Endothelial cell of umbilical vein (primary cell): ENCODE measurements around the gene PRKAG2. TPM values are rescaled to one million over a fixed set of nuclear protein-coding genes. Genes with fewer than 3 reads are reported as not detected.

Experiments used
- BruUV-seq: library from RNA; stranded (reverse); fragments of 400-500 nt; replicated peaks from 2 replicates; lab custom pipeline; 2021; lab: Mats Ljungman, UMichigan
- CTCF ChIA-PET: fragments of 300-600, 350-600 bp; sonication (Branson Sonifier 250); formaldehyde crosslinking; loops from one replicate; lab custom pipeline; 2021; ENCODE audit warnings: antibody characterized with exemption, inconsistent platforms; lab: Charles Lee
- POLR2A ChIA-PET: fragments of 300-600, 350-600 bp; sonication (Branson Sonifier 250); formaldehyde crosslinking; loops from one replicate; lab custom pipeline; 2021; ENCODE audit warnings: antibody characterized with exemption, inconsistent platforms; lab: Charles Lee
- DNase-seq: peaks from one replicate; pipeline ENCODE4 v3.0.0-alpha.2; 2011; ENCODE audit warnings: low read depth, low spot score
- FAIRE-seq: peaks from 2 replicates; lab custom pipeline; 2011; peaks lifted over from hg19 to GRCh38; lab: Jason Lieb, UNC
- H2AFZ ChIP-seq: 2 replicates; pipeline ENCODE4 v1.6.0; 2012; ENCODE audit warnings: low read depth, low read length, control low read depth, inconsistent platforms
- H3K27ac ChIP-seq: 2 replicates; pipeline ENCODE4 v1.5.1; 2011; ENCODE audit warnings: low read depth, mild to moderate bottlenecking, control low read depth, low read length, moderate library complexity; ENCODE audit not compliant: insufficient read depth
- H3K27me3 ChIP-seq, 2 experiments: 2 replicates each; pipeline versions ENCODE4 v1.6.0 to v1.6.1; 2011; ENCODE audit warnings: low read length in 2 of 2, mixed read lengths in 1 of 2; ENCODE audit not compliant: control insufficient read depth in 2 of 2, insufficient read depth in 2 of 2
- H3K36me3 ChIP-seq, 2 experiments: 2 replicates in 1 of 2; 3 replicates in 1 of 2; pipeline ENCODE4 v1.5.1; 2011; ENCODE audit warnings: low read length in 2 of 2, mild to moderate bottlenecking in 1 of 2, moderate library complexity in 1 of 2; ENCODE audit not compliant: control insufficient read depth in 2 of 2, insufficient read depth in 2 of 2; ENCODE audit errors: extremely low read depth in 1 of 2
- H3K4me1 ChIP-seq: 3 replicates; pipeline ENCODE4 v1.5.1; 2011; ENCODE audit warnings: mild to moderate bottlenecking, low read length; ENCODE audit not compliant: control insufficient read depth, insufficient read depth; ENCODE audit errors: extremely low read depth
- H3K4me2 ChIP-seq: 2 replicates; pipeline ENCODE4 v1.6.1; 2011; ENCODE audit warnings: low read length, control low read depth, mixed read lengths; ENCODE audit not compliant: insufficient read depth
- H3K4me3 ChIP-seq, 3 experiments: fragments of 200-600 bp in 1 of 3; sonication (generic), shearing (Covaris generic) in 1 of 3; replicated peaks in 1 of 3; 2 replicates each; pipeline ENCODE4 v1.5.1; 2011 to 2016; ENCODE audit warnings: control low read depth in 3 of 3, low read length in 3 of 3, mild to moderate bottlenecking in 2 of 3, inconsistent platforms in 1 of 3, low read depth in 1 of 3, moderate library complexity in 1 of 3; ENCODE audit not compliant: insufficient read depth in 1 of 3
- H3K79me2 ChIP-seq: 2 replicates; pipeline ENCODE4 v1.6.0; 2012; ENCODE audit warnings: low read length, inconsistent platforms; ENCODE audit not compliant: control insufficient read depth, insufficient read depth
- H3K9ac ChIP-seq: replicated peaks from 2 replicates; pipeline ENCODE3; 2011; ENCODE audit warnings: low read length, control low read depth; ENCODE audit not compliant: insufficient read depth; ENCODE audit errors: extremely low read depth
- H3K9me1 ChIP-seq: replicated peaks from 3 replicates; pipeline ENCODE4 v1.6.0; 2011; ENCODE audit warnings: mild to moderate bottlenecking, low read length; ENCODE audit not compliant: control insufficient read depth, insufficient read depth; ENCODE audit errors: extremely low read depth
- H3K9me3 ChIP-seq: replicated peaks from 2 replicates; pipeline ENCODE4 v1.5.1; 2012; ENCODE audit warnings: low read length, inconsistent platforms; ENCODE audit not compliant: control insufficient read depth, insufficient read depth
- H4K20me1 ChIP-seq: replicated peaks from 2 replicates; pipeline ENCODE3; 2011; ENCODE audit warnings: mild to moderate bottlenecking, low read length; ENCODE audit not compliant: control insufficient read depth, insufficient read depth; ENCODE audit errors: extremely low read depth
- EZH2 ChIP-seq: IDR thresholded peaks from 2 replicates; pipeline ENCODE4 v1.6.1; 2012; ENCODE audit warnings: borderline replicate concordance, low read depth, mild to moderate bottlenecking, moderate library complexity, low read length, inconsistent platforms; ENCODE audit not compliant: severe bottlenecking
- FOS ChIP-seq: IDR thresholded peaks from 2 replicates; pipeline ENCODE4 v1.6.1; 2011; ENCODE audit warnings: mild to moderate bottlenecking, low read length, moderate library complexity, borderline replicate concordance; ENCODE audit not compliant: insufficient read depth
- GATA2 ChIP-seq: IDR thresholded peaks from 2 replicates; pipeline ENCODE4 v1.7.0; 2011; ENCODE audit warnings: low read depth, mild to moderate bottlenecking, moderate library complexity, mixed read lengths, low read length; ENCODE audit not compliant: insufficient read length, insufficient read depth
- JUN ChIP-seq: IDR thresholded peaks from 2 replicates; pipeline ENCODE4 v1.6.1; 2011; ENCODE audit warnings: borderline replicate concordance, low read depth; ENCODE audit not compliant: insufficient read length, insufficient read depth
- MYC ChIP-seq: IDR thresholded peaks from one replicate; pipeline ENCODE4 v1.6.1; 2011; ENCODE audit warnings: mild to moderate bottlenecking, low read depth, low read length
- POLR2A ChIP-seq: IDR thresholded peaks from 2 replicates; pipeline ENCODE4 v1.6.1; 2012; ENCODE audit warnings: low read depth, mild to moderate bottlenecking, control low read depth, low read length
- POLR2AphosphoS5 ChIP-seq: IDR thresholded peaks from 2 replicates; pipeline ENCODE4 v1.6.1; 2012; ENCODE audit warnings: low read depth, mild to moderate bottlenecking, control low read depth, low read length, moderate library complexity; ENCODE audit not compliant: insufficient read depth
- dilution Hi-C: fragments of 300-500 bp; cut with MboI; formaldehyde crosslinking; loops from one replicate; pipeline ENCODE4 v1.15.0; 2019; ENCODE audit warnings: low sequenced_read_pairs; ENCODE audit not compliant: extremely low pct_ligation_motif_present
- intact Hi-C: fragments of 100-400 bp; cut with micrococcal nuclease; formaldehyde crosslinking; loops from one replicate; pipeline ENCODE4 v1.10.0; 2022
- polyA plus RNA-seq, 4 experiments: library from polyadenylated mRNA; depleted of rRNA in 3 of 4; stranded (reverse) in 3 of 4; unstranded in 1 of 4; fragments of >200 nt; gene quantifications; 2 replicates each; pipeline versions ENCODE4 v1.2.1 to v1.2.3, GENCODE V29; 2011 to 2012; ENCODE audit warnings: missing spikeins in 1 of 4
- total RNA-seq: library from RNA; stranded (reverse); gene quantifications from 2 replicates; pipeline ENCODE4 v1.2.3, GENCODE V29; 2021
- TF ChIP-seq, protein P1 (sequence below): IDR thresholded peaks from 2 replicates; pipeline ENCODE4 v1.6.1; 2011; ENCODE audit not compliant: insufficient read depth, insufficient read length
- TF ChIP-seq, protein P2 (sequence below), 2 donors: IDR thresholded peaks; 1 replicate in 1 of 2; 2 replicates in 1 of 2; pipeline ENCODE4 v1.5.1; 2011; ENCODE audit warnings: low read length in 2 of 2, mild to moderate bottlenecking in 2 of 2, moderate library complexity in 2 of 2, control low read depth in 1 of 2, inconsistent platforms in 1 of 2, low read depth in 1 of 2; ENCODE audit not compliant: insufficient read depth in 1 of 2; ENCODE audit errors: extremely low read depth in 1 of 2

Gene PRKAG2
- total and polyA plus RNA-seq, 2 donors (not counting 3 experiments of a cell fraction or from before 2014, with no cell fraction given) = 19.3 to 51.5 TPM

DNA sequence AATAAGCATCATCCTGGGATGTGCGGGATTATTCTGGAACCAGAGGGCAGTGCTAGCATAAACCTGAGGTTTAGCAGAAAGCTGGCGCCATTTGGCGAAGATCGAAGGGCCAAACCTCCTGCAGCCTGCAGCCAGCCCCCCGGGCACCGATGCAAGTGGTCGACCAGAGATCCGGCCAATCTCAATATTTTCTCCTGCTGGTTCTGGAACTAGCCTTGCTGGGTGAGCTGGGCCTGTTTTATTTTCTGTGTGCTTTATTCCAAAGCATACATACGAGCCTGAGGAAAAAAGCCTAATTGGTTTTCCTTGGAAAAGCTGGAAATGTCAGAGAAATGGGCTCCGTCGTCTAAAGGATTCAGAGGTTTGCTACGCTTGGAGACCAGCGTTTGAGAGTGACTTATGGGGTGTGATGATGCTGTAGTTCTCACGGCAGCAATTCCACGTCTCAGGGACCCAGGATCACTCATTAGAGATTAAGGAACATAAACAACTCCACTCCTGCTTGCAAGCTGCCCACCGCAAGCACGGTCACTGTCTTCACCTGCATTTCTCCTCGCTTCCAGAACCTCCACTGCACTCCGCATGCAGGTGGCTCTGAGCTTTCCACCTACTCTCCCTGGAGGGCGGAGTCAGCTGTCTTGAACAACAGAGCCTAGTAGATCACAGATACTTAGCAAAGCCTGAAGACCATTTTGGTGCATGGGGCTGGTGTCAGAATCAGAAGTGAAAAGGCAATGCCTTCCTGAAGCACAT is 60.2 kb downstream of the PRKAG2 start:
- Histone ChIP-seq H4K20me1 (no peaks in the 10 kb centered on the region), H3K4me1 (no peaks in the 10 kb centered on the region), H2AFZ (no peak overlapping the region), H3K36me3 (no peaks in the 10 kb centered on the region), H3K9me3 (no peaks in the 10 kb centered on the region), H3K4me3 (no peak overlapping the region), H3K4me2 (no peak overlapping the region), H3K9me1 (no peaks in the 10 kb centered on the region), H3K27ac (no peak overlapping the region), H3K79me2 (no peaks in the 10 kb centered on the region), H3K27me3 (no peaks in the 10 kb centered on the region), H3K9ac (no peak overlapping the region)
- FAIRE-seq (no peak), DNase-seq (no peak)
- dilution Hi-C loops = no loop called here
- ChIA-PET CTCF (no interaction called here), POLR2A (no interaction called here)
- intact Hi-C loops = no loop called here
- no peak for TF ChIP-seq JUN
- no peak for TF ChIP-seq POLR2A
- no TSS peak for BruUV-seq

DNA sequence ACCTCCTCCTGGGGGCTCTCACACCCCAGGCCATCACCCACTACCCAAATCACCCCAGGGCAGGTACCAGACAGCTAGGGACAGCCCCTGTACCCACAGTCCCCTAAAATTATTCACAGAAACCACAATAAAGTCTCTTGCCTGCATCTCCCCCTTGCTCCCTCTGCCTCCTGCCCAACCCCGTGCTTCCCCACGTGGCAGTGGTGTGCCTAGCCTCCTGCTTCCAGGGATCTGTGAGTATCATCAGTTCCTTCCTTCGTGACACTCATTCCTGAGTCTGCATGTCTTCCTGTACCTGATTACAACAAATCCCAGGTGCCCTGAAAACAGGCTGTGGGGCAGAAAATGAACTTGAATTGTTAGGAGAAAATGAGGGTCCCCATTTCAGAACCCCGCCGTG is 61.5 kb downstream of the PRKAG2 start:
- no peaks in the 10 kb centered on the region for H3K9me3 ChIP-seq
- no peak overlapping the region for H3K27ac ChIP-seq
- ChIA-PET CTCF (no interaction called here), POLR2A (no interaction called here)
- TF ChIP-seq FOS = no peak
- TF ChIP-seq, protein P1, sequence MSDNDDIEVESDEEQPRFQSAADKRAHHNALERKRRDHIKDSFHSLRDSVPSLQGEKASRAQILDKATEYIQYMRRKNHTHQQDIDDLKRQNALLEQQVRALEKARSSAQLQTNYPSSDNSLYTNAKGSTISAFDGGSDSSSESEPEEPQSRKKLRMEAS = no peak
- TF ChIP-seq POLR2AphosphoS5 = no peak
- TF ChIP-seq POLR2A = no peak
- TF ChIP-seq, protein P2, sequence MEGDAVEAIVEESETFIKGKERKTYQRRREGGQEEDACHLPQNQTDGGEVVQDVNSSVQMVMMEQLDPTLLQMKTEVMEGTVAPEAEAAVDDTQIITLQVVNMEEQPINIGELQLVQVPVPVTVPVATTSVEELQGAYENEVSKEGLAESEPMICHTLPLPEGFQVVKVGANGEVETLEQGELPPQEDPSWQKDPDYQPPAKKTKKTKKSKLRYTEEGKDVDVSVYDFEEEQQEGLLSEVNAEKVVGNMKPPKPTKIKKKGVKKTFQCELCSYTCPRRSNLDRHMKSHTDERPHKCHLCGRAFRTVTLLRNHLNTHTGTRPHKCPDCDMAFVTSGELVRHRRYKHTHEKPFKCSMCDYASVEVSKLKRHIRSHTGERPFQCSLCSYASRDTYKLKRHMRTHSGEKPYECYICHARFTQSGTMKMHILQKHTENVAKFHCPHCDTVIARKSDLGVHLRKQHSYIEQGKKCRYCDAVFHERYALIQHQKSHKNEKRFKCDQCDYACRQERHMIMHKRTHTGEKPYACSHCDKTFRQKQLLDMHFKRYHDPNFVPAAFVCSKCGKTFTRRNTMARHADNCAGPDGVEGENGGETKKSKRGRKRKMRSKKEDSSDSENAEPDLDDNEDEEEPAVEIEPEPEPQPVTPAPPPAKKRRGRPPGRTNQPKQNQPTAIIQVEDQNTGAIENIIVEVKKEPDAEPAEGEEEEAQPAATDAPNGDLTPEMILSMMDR (IDR thresholded peaks at IDR 0.05; ENCODE audit: extremely low read depth in 1 of 2, insufficient read depth in 1 of 2, low read depth in 1 of 2, low read length in 2 of 2) = no peak
- no peak for TF ChIP-seq JUN
- no peak for TF ChIP-seq MYC
- TF ChIP-seq EZH2 = no peak
- TF ChIP-seq GATA2 = no peak
- no TSS peak for BruUV-seq
- intact Hi-C loops (no loop called here), dilution Hi-C loops (no loop called here)
- no peaks in the 10 kb centered on the region for H3K36me3 ChIP-seq
- H3K9me1 ChIP-seq = no peaks in the 10 kb centered on the region
- no peak overlapping the region for H3K4me2 ChIP-seq
- no peaks in the 10 kb centered on the region for H3K79me2 ChIP-seq
- no peak overlapping the region for H3K9ac ChIP-seq
- H2AFZ ChIP-seq = no peak overlapping the region
- DNase-seq (no peak), FAIRE-seq (no peak)
- H3K4me1 ChIP-seq = no peaks in the 10 kb centered on the region
- no peak overlapping the region for H3K4me3 ChIP-seq
- no peaks in the 10 kb centered on the region for H4K20me1 ChIP-seq
- H3K27me3 ChIP-seq = no peaks in the 10 kb centered on the region
